Loucy (cell line): Measurements from ENCODE around the gene CYSLTR2.

Experiments used
- H2AFZ ChIP-seq: fragments of 200-600 bp; sonication (generic); 2 replicates; pipeline ENCODE4 v1.6.0; 2016; ENCODE audit warnings: antibody characterized with exemption, mild to moderate bottlenecking, low read length, moderate library complexity
- H3F3A ChIP-seq: fragments of 200-600 bp; 2 replicates; pipeline ENCODE4 v1.6.0; 2016; ENCODE audit warnings: antibody characterized with exemption, low read depth, mild to moderate bottlenecking
- H3K27me3 ChIP-seq: fragments of 200-600 bp; sonication (generic); 2 replicates; pipeline ENCODE4 v1.6.1; 2014; ENCODE audit warnings: low read length, mild to moderate bottlenecking; ENCODE audit not compliant: insufficient read depth, poor library complexity, severe bottlenecking
- H3K36me3 ChIP-seq: fragments of 200-600 bp; sonication (generic); 2 replicates; pipeline ENCODE4 v1.6.1; 2016; ENCODE audit warnings: low read length; ENCODE audit not compliant: insufficient read depth
- H3K4me1 ChIP-seq: fragments of 200-600 bp; sonication (generic); 2 replicates; pipeline ENCODE4 v1.5.1; 2014; ENCODE audit warnings: low read length, mild to moderate bottlenecking; ENCODE audit not compliant: insufficient read depth, poor library complexity, severe bottlenecking
- H3K4me2 ChIP-seq: fragments of 200-600 bp; sonication (generic); 2 replicates; pipeline ENCODE4 v1.6.0; 2014; ENCODE audit warnings: antibody characterized with exemption, low read length, low read depth, mild to moderate bottlenecking; ENCODE audit not compliant: poor library complexity, severe bottlenecking
- H3K4me3 ChIP-seq: fragments of 200-600 bp; sonication (generic); 2 replicates; pipeline ENCODE4 v1.5.1; 2014; ENCODE audit warnings: low read length, mild to moderate bottlenecking, mixed read lengths; ENCODE audit not compliant: poor library complexity, severe bottlenecking
- H3K79me2 ChIP-seq: fragments of 200-600 bp; sonication (generic); 2 replicates; pipeline ENCODE4 v1.6.1; 2014; ENCODE audit warnings: low read length; ENCODE audit not compliant: insufficient read depth
- H3K9ac ChIP-seq: fragments of 200-600 bp; sonication (generic); 2 replicates; pipeline ENCODE4 v1.6.0; 2014; ENCODE audit warnings: mild to moderate bottlenecking, low read depth, low read length, moderate library complexity; ENCODE audit not compliant: poor library complexity, severe bottlenecking
- H3K9me2 ChIP-seq: fragments of 200-600 bp; sonication (generic); replicated peaks from 2 replicates; pipeline ENCODE4 v1.6.1; 2016; ENCODE audit warnings: low read depth, low read length, mixed read lengths
- H3K9me3 ChIP-seq: fragments of 200-600 bp; sonication (generic); 2 replicates; pipeline ENCODE4 v1.6.1; 2014; ENCODE audit warnings: mild to moderate bottlenecking, antibody characterized with exemption, low read length, low read depth; ENCODE audit not compliant: insufficient read depth
- H4K20me1 ChIP-seq: fragments of 200-600 bp; sonication (generic); 2 replicates; pipeline ENCODE4 v1.6.0; 2014; ENCODE audit warnings: antibody characterized with exemption, low read length, mild to moderate bottlenecking; ENCODE audit not compliant: insufficient read depth, poor library complexity, severe bottlenecking
- EZH2phosphoT487 ChIP-seq: fragments of 200-600 bp; IDR thresholded peaks from 2 replicates; pipeline ENCODE4 v1.6.1; 2018; ENCODE audit warnings: antibody characterized with exemption, mild to moderate bottlenecking, moderate library complexity, borderline replicate concordance
- TF ChIP-seq, protein P1 (sequence below): fragments of 200-600 bp; sonication (generic); conservative IDR thresholded peaks from 2 replicates; pipeline ENCODE4 v1.5.1; 2014; ENCODE audit warnings: mild to moderate bottlenecking, antibody characterized with exemption, low read length

The CYSLTR2 gene

DNA sequence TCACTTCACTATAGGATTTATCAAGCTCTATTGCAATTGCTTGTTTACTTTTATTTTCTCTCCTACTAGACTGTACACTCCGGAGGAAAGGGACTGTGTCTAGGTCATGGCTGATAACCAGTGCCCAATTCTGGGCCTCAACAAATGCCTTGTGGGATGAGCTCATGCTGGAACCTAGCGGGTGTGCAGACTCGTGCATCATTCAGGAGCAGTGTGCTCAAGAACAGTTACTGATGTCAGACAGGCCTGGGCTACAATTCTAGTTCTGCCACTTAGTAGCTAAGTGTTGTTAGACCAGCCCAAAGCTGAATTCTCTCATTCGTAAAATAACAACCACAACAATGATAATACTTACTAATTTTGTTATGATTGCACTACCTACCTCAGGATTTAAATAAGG lies 95.4 kb downstream of the CYSLTR2 start:
- Histone ChIP-seq H3K4me2 (no peak overlapping the region), H3K9me3 (no peaks in the 10 kb centered on the region), H3K27me3 (no peaks in the 10 kb centered on the region), H2AFZ (no peak overlapping the region), H3K9ac (no peak overlapping the region), H3K4me3 (no peak overlapping the region), H3K36me3 (no peaks in the 10 kb centered on the region), H3K4me1 (no peaks in the 10 kb centered on the region), H3K79me2 (no peaks in the 10 kb centered on the region), H3K9me2 (no peaks in the 10 kb centered on the region), H4K20me1 (no peaks in the 10 kb centered on the region), H3F3A (no peaks in the 10 kb centered on the region)
- TF ChIP-seq EZH2phosphoT487: no peak
- TF ChIP-seq, protein P1, sequence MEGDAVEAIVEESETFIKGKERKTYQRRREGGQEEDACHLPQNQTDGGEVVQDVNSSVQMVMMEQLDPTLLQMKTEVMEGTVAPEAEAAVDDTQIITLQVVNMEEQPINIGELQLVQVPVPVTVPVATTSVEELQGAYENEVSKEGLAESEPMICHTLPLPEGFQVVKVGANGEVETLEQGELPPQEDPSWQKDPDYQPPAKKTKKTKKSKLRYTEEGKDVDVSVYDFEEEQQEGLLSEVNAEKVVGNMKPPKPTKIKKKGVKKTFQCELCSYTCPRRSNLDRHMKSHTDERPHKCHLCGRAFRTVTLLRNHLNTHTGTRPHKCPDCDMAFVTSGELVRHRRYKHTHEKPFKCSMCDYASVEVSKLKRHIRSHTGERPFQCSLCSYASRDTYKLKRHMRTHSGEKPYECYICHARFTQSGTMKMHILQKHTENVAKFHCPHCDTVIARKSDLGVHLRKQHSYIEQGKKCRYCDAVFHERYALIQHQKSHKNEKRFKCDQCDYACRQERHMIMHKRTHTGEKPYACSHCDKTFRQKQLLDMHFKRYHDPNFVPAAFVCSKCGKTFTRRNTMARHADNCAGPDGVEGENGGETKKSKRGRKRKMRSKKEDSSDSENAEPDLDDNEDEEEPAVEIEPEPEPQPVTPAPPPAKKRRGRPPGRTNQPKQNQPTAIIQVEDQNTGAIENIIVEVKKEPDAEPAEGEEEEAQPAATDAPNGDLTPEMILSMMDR: no peak

DNA sequence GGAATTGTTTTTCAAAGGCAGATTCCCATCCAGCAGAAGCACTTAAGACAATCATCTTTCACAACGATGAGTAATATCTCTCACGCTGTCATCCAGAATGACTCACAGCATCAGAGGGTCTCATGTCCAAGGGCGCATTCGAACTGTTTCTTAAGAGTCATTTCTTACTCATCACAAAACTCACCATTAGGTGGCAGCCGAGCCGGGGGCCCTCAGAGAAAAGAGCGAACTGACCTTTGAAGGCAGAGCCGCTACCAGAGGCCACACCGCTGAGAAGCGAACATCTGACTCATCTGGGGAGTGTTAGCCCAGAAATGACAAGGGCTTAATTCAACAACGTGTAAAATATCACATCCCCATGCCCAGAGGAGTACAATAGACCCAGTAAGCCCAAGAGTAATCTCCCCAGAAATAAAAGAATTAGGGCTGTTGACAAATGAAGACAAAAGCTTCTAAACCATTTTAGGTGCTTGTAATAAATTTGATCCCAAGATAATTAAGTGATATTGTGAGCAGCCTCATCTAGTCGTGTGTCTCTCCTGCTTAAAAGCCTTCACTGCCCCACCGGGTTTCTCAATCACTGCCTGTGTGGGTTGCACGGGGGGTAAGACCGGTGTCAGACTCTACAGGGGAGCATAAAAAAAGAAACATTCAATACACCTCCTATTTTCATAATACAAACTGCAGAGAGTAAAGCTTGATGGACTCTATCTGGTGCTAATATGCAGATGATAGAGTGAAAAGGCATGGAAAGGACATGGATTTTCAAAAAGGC lies 96.2 kb downstream of the CYSLTR2 start:
- Histone ChIP-seq H2AFZ (no peak overlapping the region), H3K9ac (no peak overlapping the region), H4K20me1 (no peaks in the 10 kb centered on the region), H3K36me3 (no peaks in the 10 kb centered on the region), H3K4me1 (no peaks in the 10 kb centered on the region), H3K4me2 (no peak overlapping the region), H3K79me2 (no peaks in the 10 kb centered on the region), H3F3A (no peaks in the 10 kb centered on the region), H3K9me2 (no peaks in the 10 kb centered on the region), H3K4me3 (no peak overlapping the region), H3K27me3 (no peaks in the 10 kb centered on the region), H3K9me3 (no peaks in the 10 kb centered on the region)
- TF ChIP-seq, protein P1: no peak

DNA sequence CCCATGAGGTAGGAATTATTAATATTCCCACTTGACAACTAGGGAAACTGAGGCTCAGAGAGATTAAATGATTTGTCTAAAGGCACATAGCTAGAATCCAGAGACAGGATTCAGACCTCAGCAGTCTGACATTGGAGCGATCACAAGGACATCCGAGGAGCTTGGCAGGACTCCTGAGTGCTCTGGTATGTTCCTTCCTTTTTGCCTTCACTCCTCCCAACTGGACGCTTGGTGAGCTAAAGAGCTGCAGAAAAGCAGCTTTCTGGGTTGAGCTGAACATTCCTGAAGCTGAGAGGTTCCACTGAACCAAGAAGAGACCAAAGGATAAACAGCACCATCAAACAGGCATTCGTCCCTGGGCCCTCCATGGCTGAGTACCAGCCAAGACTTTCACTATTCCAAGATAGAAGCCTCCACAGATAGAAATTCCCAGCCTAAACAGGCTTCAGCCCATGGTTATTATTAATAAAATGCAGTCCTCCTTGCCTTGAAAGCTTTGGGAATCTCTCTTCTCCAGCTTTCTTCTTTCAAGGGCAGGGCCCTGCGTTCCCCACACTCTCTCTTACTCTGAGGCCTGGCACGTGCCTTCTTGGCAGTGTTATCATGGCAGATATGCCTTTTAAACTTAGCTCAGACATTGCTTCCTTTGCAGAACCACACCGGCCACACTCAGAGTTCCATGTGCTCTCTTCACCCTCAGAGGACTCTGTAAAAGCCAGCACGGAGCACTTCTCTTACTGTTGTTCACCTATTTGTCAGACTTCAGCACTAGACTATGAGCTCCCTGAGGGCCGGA lies 97.1 kb downstream of the CYSLTR2 start:
- Histone ChIP-seq H3K9me3 (no peaks in the 10 kb centered on the region; the same call in 1 of the 2 replicates), H3K4me1 (no peaks in the 10 kb centered on the region), H3F3A (no peaks in the 10 kb centered on the region), H3K9me2 (no peaks in the 10 kb centered on the region), H3K9ac (no peak overlapping the region), H3K36me3 (no peaks in the 10 kb centered on the region), H3K4me2 (no peak overlapping the region), H3K27me3 (no peaks in the 10 kb centered on the region), H2AFZ (0 out of 2 replicates have a peak overlapping the region, but pooled peaks have one; percentile 36), H4K20me1 (no peaks in the 10 kb centered on the region), H3K4me3 (no peak overlapping the region), H3K79me2 (no peaks in the 10 kb centered on the region)
- TF ChIP-seq, protein P1: no peak
- TF ChIP-seq EZH2phosphoT487: no peak
